Urothelium cell line (cell line): ENCODE measurements around the gene TCF25.
A peak's percentile ranks its signal among the peaks of the same experiment; 100 is the strongest.

ENCODE experiments used
- DNase-seq: peaks from one replicate; pipeline ENCODE4 v3.0.0; 2011; ENCODE audit warnings: low spot score, mixed read lengths
- FAIRE-seq: peaks from 2 replicates; lab custom pipeline; 2011; peaks lifted over from hg19 to GRCh38; lab: Jason Lieb, UNC

TCF25 gene

GRCh38 chr16:89843409-89844350 is 29.7 kb upstream of the TCF25 start:
- peak; percentile 50 for FAIRE-seq
- peak; percentile 46 for DNase-seq

GRCh38 chr16:89844739-89845339 is 28.6 kb upstream of the TCF25 start:
- FAIRE-seq (no peak), DNase-seq (no peak)

- no peak for DNase-seq
These were observed 28.0 kb upstream of the TCF25 start for GRCh38 chr16:89845417-89845816.

GRCh38 chr16:89847051-89847939 is 26.1 kb upstream of the TCF25 start:
- DNase-seq: no peak
- no peak for FAIRE-seq

More at GRCh38 chr16:89845417-89845816, 28.0 kb upstream of the TCF25 start:
- FAIRE-seq: no peak

- FAIRE-seq (no peak), DNase-seq (no peak)
These were observed 25.5 kb upstream of the TCF25 start for GRCh38 chr16:89847940-89848297.

- FAIRE-seq: no peak
- DNase-seq: no peak
These were observed 24.4 kb upstream of the TCF25 start for GRCh38 chr16:89848974-89849373.

GRCh38 chr16:89853306-89853993 is 19.9 kb upstream of the TCF25 start:
- no peak for DNase-seq

GRCh38 chr16:89855301-89855945 is 18.0 kb upstream of the TCF25 start:
- no peak for DNase-seq
- no peak for FAIRE-seq

More at GRCh38 chr16:89853306-89853993, 19.9 kb upstream of the TCF25 start:
- no peak for FAIRE-seq

GRCh38 chr16:89855986-89856385 is 17.4 kb upstream of the TCF25 start:
- DNase-seq (no peak), FAIRE-seq (no peak)

GRCh38 chr16:89858973-89859614 is 14.3 kb upstream of the TCF25 start:
- FAIRE-seq (no peak), DNase-seq (no peak)

- DNase-seq (no peak), FAIRE-seq (no peak)
These were observed 13.8 kb upstream of the TCF25 start for GRCh38 chr16:89859615-89860007.

GRCh38 chr16:89860747-89861304 is 12.6 kb upstream of the TCF25 start:
- DNase-seq (peak; percentile 86), FAIRE-seq (peak; percentile 32)

- no peak for FAIRE-seq
These were observed 11.7 kb upstream of the TCF25 start for GRCh38 chr16:89861648-89862047.

GRCh38 chr16:89862732-89863131 is 10.7 kb upstream of the TCF25 start:
- FAIRE-seq: no peak
- no peak for DNase-seq

More at GRCh38 chr16:89861648-89862047, 11.7 kb upstream of the TCF25 start:
- no peak for DNase-seq

- DNase-seq: no peak
These were observed 9.5 kb upstream of the TCF25 start for GRCh38 chr16:89863741-89864526.

GRCh38 chr16:89864527-89864820 is 8.9 kb upstream of the TCF25 start:
- FAIRE-seq: no peak
- no peak for DNase-seq

More at GRCh38 chr16:89863741-89864526, 9.5 kb upstream of the TCF25 start:
- no peak for FAIRE-seq

- FAIRE-seq (no peak), DNase-seq (no peak)
These were observed 5.5 kb upstream of the TCF25 start for GRCh38 chr16:89867918-89868317.

- FAIRE-seq: no peak
- DNase-seq: no peak
These were observed 3.5 kb upstream of the TCF25 start for GRCh38 chr16:89869911-89870310.

GRCh38 chr16:89870440-89870839 is 3.0 kb upstream of the TCF25 start:
- no peak for FAIRE-seq
- no peak for DNase-seq
